T-helper 2 cell (primary cell): ENCODE results near the gene NT5M.

Source experiments
- DNase-seq, 5 experiments: peaks; one replicate each; pipeline versions ENCODE4 v3.0.0 to v3.0.0-alpha.2; 2012 to 2022

NT5M gene

GRCh38 chr17:17395885-17396284 lies 92.7 kb downstream of the NT5M start:
- DNase-seq: no peak
